Stimulated activated CD4-positive, alpha-beta T cell treated with anti-CD3 and anti-CD28 coated beads, Interleukin-1b, Interleukin-23, amount 100 ng/mL, for 48 hours (primary cell): ENCODE data around the gene ATP10D.
"Not testable (repeated sequence)": the region's sequence is repeated elsewhere in the genome, so short reads cannot be mapped to it uniquely, and the experiment has no call there.

ENCODE experiments used
- DNase-seq: peaks from one replicate; pipeline ENCODE4 v3.0.0-alpha.2; 2020

Gene ATP10D

GRCh38 chr4:47485047-47485692 lies at the start of gene ATP10D:
ATP10D (plus strand) TSS chr4:47485275; CDS start chr4:47512541, 27,266 bp downstream.
- peak; percentile 74 for DNase-seq

- no peak for DNase-seq
Observed at GRCh38 chr4:47442980-47443379, 42.1 kb upstream of the ATP10D start.

- no peak for DNase-seq
Observed at GRCh38 chr4:47444031-47444430, 41.0 kb upstream of the ATP10D start.

- no peak for DNase-seq
Observed at GRCh38 chr4:47451657-47452056, 33.4 kb upstream of the ATP10D start.

- no peak for DNase-seq
Observed at GRCh38 chr4:47462799-47463234, 22.3 kb upstream of the ATP10D start.

GRCh38 chr4:47463235-47463956 lies 21.7 kb upstream of the ATP10D start, which contains the start of gene COMMD8:
COMMD8 (minus strand) TSS chr4:47463702; CDS start chr4:47463651, 51 bp downstream.
- peak; percentile 97 for DNase-seq

- DNase-seq, result no peak
Observed at GRCh38 chr4:47465004-47465403, 20.1 kb upstream of the ATP10D start.

GRCh38 chr4:47466056-47466785 lies 18.9 kb upstream of the ATP10D start:
- no peak for DNase-seq

GRCh38 chr4:47468706-47469365 lies 16.2 kb upstream of the ATP10D start:
- no peak for DNase-seq

GRCh38 chr4:47469951-47470350 lies 15.1 kb upstream of the ATP10D start:
- no peak for DNase-seq

GRCh38 chr4:47471064-47471463 lies 14.0 kb upstream of the ATP10D start:
- no peak for DNase-seq

- DNase-seq, result no peak
Observed at GRCh38 chr4:47471591-47471990, 13.5 kb upstream of the ATP10D start.

GRCh38 chr4:47473141-47473750 lies 11.8 kb upstream of the ATP10D start:
- no peak for DNase-seq

- DNase-seq, result no peak
Observed at GRCh38 chr4:47474799-47475198, 10.3 kb upstream of the ATP10D start.

GRCh38 chr4:47475411-47475810 lies 9.7 kb upstream of the ATP10D start:
- DNase-seq, result no peak

- DNase-seq, result no peak
Observed at GRCh38 chr4:47478804-47479203, 6.3 kb upstream of the ATP10D start.

- no peak for DNase-seq
Observed at GRCh38 chr4:47482326-47482725, 2.7 kb upstream of the ATP10D start.

- no peak for DNase-seq
Observed at GRCh38 chr4:47483745-47484144, 1.3 kb upstream of the ATP10D start.

GRCh38 chr4:47484168-47484567 lies 907 bp upstream of the ATP10D start:
- no peak for DNase-seq

- no peak for DNase-seq
Observed at GRCh38 chr4:47485768-47486167, 693 bp downstream of the ATP10D start.

- no peak for DNase-seq
Observed at GRCh38 chr4:47486231-47486673, 1.2 kb downstream of the ATP10D start.

GRCh38 chr4:47486727-47487126 lies 1.7 kb downstream of the ATP10D start:
- not testable (repeated sequence) for DNase-seq

GRCh38 chr4:47488706-47489105 lies 3.6 kb downstream of the ATP10D start:
- DNase-seq, result no peak
